Caco-2 (cell line): ENCODE results near the gene SLC25A4. TPM values are rescaled to one million over a fixed set of nuclear protein-coding genes. Genes with fewer than 3 reads are reported as not detected.
"Not testable (repeated sequence)": the region's sequence is repeated elsewhere in the genome, so short reads cannot be mapped to it uniquely, and the experiment has no call there.

Experiments
- BruUV-seq: library from RNA; stranded (reverse); fragments of 400-500 nt; replicated peaks from 2 replicates; lab custom pipeline; 2021; lab: Mats Ljungman, UMichigan
- CTCF ChIA-PET: fragments of 300-600 bp; sonication (Branson Sonifier 250); formaldehyde crosslinking; loops from one replicate; lab custom pipeline; 2022; ENCODE audit warnings: antibody characterized with exemption; lab: Charles Lee
- POLR2A ChIA-PET: fragments of 300-600 bp; sonication (Branson Sonifier 250); formaldehyde crosslinking; loops from one replicate; lab custom pipeline; 2022; ENCODE audit warnings: antibody characterized with exemption; lab: Charles Lee
- DNase-seq, 2 experiments: peaks; one replicate each; pipeline versions ENCODE4 v3.0.0 to v3.0.0-alpha.2; 2020 to 2022
- H3K27me3 ChIP-seq: replicated peaks from 2 replicates; pipeline ENCODE4 v1.6.0; 2011; ENCODE audit warnings: low read length; ENCODE audit not compliant: control insufficient read depth, insufficient read depth
- H3K36me3 ChIP-seq: 2 replicates; pipeline ENCODE4 v1.5.1; 2011; ENCODE audit warnings: low read length; ENCODE audit not compliant: control insufficient read depth, insufficient read depth
- H3K4me1 ChIP-seq: fragments of 250-450 bp; sonication (Bioruptor Pico); 2 replicates; pipeline ENCODE4 v1.5.1; 2020; ENCODE audit warnings: mild to moderate bottlenecking
- H3K4me3 ChIP-seq: 2 replicates; pipeline ENCODE4 v1.5.1; 2011; ENCODE audit warnings: low read depth, mild to moderate bottlenecking, control low read depth, low read length
- H3K9me3 ChIP-seq: fragments of 250-450 bp; sonication (Bioruptor Pico); 2 replicates; pipeline ENCODE4 v1.5.1; 2020; ENCODE audit warnings: mild to moderate bottlenecking, moderate library complexity
- H3K27ac Mint-ChIP-seq: one replicate; pipeline ENCODE4 v1.8.0; 2022; ENCODE audit warnings: mixed read lengths; ENCODE audit not compliant: unreplicated experiment
- H3K27me3 Mint-ChIP-seq: one replicate; pipeline ENCODE4 v1.8.0; 2022; ENCODE audit warnings: mixed read lengths; ENCODE audit not compliant: insufficient read depth, unreplicated experiment
- H3K36me3 Mint-ChIP-seq: one replicate; pipeline ENCODE4 v1.8.0; 2022; ENCODE audit warnings: mild to moderate bottlenecking, mixed read lengths; ENCODE audit not compliant: insufficient read depth, unreplicated experiment
- H3K4me1 Mint-ChIP-seq: one replicate; pipeline ENCODE4 v1.8.0; 2022; ENCODE audit warnings: low read depth, mixed read lengths; ENCODE audit not compliant: unreplicated experiment
- H3K4me3 Mint-ChIP-seq: one replicate; pipeline ENCODE4 v1.8.0; 2022; ENCODE audit warnings: mild to moderate bottlenecking, moderate library complexity, mixed read lengths; ENCODE audit not compliant: unreplicated experiment
- H3K9me3 Mint-ChIP-seq: one replicate; pipeline ENCODE4 v1.8.0; 2022; ENCODE audit warnings: mixed read lengths; ENCODE audit not compliant: unreplicated experiment
- CTCF ChIP-seq, 2 experiments: fragments of 200-600 bp in 1 of 2; IDR thresholded peaks; 1 replicate in 1 of 2; 2 replicates in 1 of 2; pipeline versions ENCODE4 v1.5.1 to v1.8.0; 2011 to 2022; ENCODE audit warnings: antibody characterized with exemption in 1 of 2, control low read depth in 1 of 2, inconsistent platforms in 1 of 2, low read depth in 1 of 2, low read length in 1 of 2, mild to moderate bottlenecking in 1 of 2, moderate library complexity in 1 of 2; ENCODE audit not compliant: insufficient read depth in 1 of 2, severe bottlenecking in 1 of 2, unreplicated experiment in 1 of 2
- intact Hi-C: fragments of 100-400 bp; cut with micrococcal nuclease; formaldehyde crosslinking; loops from one replicate; pipeline ENCODE4 v1.10.0; 2022; ENCODE audit not compliant: unreplicated experiment
- total RNA-seq: library from RNA; stranded (reverse); gene quantifications from 2 replicates; pipeline ENCODE4 v1.2.3, GENCODE V29; 2022

Gene SLC25A4
- total RNA-seq, 1 experiment from 2014 or later, result 24.1 TPM

GRCh38 chr4:185196437-185196836, 53.4 kb downstream of the SLC25A4 start:
- Histone ChIP-seq H3K4me3 (no peak overlapping the region), H3K27me3 (no peaks in the 10 kb centered on the region), H3K9me3 (no peaks in the 10 kb centered on the region), H3K36me3 (no peaks in the 10 kb centered on the region), H3K4me1 (peaks cover 14% of the 10 kb centered on the region)
- no peaks in the 10 kb centered on the region for H3K9me3 Mint-ChIP-seq
- H3K36me3 Mint-ChIP-seq, result peaks cover 4% of the 10 kb centered on the region
- CTCF ChIA-PET, result interaction anchor here (0.7 kb wide), 1 partner anchor 175 kb away, joined by 4 read pairs; no protein-coding TSS in a partner anchor
- H3K4me1 Mint-ChIP-seq, result no peaks in the 10 kb centered on the region
- TF ChIP-seq CTCF (IDR thresholded peaks at IDR 0.05; ENCODE audit: insufficient read depth in 1 of 2, low read depth in 1 of 2, low read length in 1 of 2, severe bottlenecking in 1 of 2, unreplicated experiment in 1 of 2), result no peak
- POLR2A ChIA-PET, result no interaction called here
- no peak overlapping the region for H3K27ac Mint-ChIP-seq
- BruUV-seq, result no TSS peak
- no peaks in the 10 kb centered on the region for H3K27me3 Mint-ChIP-seq
- DNase-seq, result no peak
- H3K4me3 Mint-ChIP-seq, result no peak overlapping the region
- intact Hi-C loops, result no loop called here

GRCh38 chr4:185198189-185198588, 55.1 kb downstream of the SLC25A4 start:
- H3K9me3 Mint-ChIP-seq, H3K4me1 Mint-ChIP-seq, intact Hi-C loops, H3K9me3 ChIP-seq, BruUV-seq, DNase-seq, H3K27me3 Mint-ChIP-seq, H3K36me3 Mint-ChIP-seq, POLR2A ChIA-PET, H3K4me3 Mint-ChIP-seq, H3K36me3 ChIP-seq, H3K27me3 ChIP-seq, H3K4me3 ChIP-seq, H3K27ac Mint-ChIP-seq: not testable (repeated sequence)
- H3K4me1 ChIP-seq, result peaks cover 25% of the 10 kb centered on the region
- CTCF ChIA-PET, result interaction anchor here (1.2 kb wide), 1 partner anchor 14 kb away, joined by 3 read pairs; no protein-coding TSS in a partner anchor

Other genes with a start within 250 kb of the SLC25A4 start
- gene HELT, start 124.8 kb upstream of the SLC25A4 start, total RNA-seq, result not detected in 2 replicates
- 18.0 and 20.3 TPM in 2 replicates for gene CFAP97, start 60.7 kb downstream of the SLC25A4 start, total RNA-seq
- gene SNX25, start 66.3 kb downstream of the SLC25A4 start, total RNA-seq, result 9.3 and 10.2 TPM in 2 replicates